Skeletal muscle satellite cell (primary cell): Measurements from ENCODE around the gene DNAJB2.
"Not testable (repeated sequence)": the region's sequence is repeated elsewhere in the genome, so short reads cannot be mapped to it uniquely, and the experiment has no call there.

Source experiments
- H3K27me3 ChIP-seq: 2 replicates; pipeline ENCODE4 v1.7.0; 2013; ENCODE audit warnings: low read length; ENCODE audit not compliant: control insufficient read depth, insufficient read depth
- H3K36me3 ChIP-seq: 2 replicates; pipeline ENCODE4 v1.7.0; 2013; ENCODE audit warnings: mild to moderate bottlenecking, control low read depth, low read length; ENCODE audit not compliant: insufficient read depth
- H3K4me1 ChIP-seq: 2 replicates; pipeline ENCODE4 v1.7.0; 2013; ENCODE audit warnings: low read length; ENCODE audit not compliant: control insufficient read depth, insufficient read depth
- H3K4me2 ChIP-seq: 2 replicates; pipeline ENCODE4 v1.7.0; 2013; ENCODE audit warnings: mild to moderate bottlenecking, low read length
- H3K4me3 ChIP-seq: 2 replicates; pipeline ENCODE4 v1.7.0; 2013; ENCODE audit warnings: low read length
- H3K9ac ChIP-seq: 2 replicates; pipeline ENCODE4 v1.7.0; 2013; ENCODE audit warnings: mild to moderate bottlenecking, low read depth, low read length, moderate library complexity
- H3K9me3 ChIP-seq: replicated peaks from 2 replicates; pipeline ENCODE4 v1.7.0; 2013; ENCODE audit warnings: mild to moderate bottlenecking, control low read depth, low read length

Gene DNAJB2

GRCh38 chr2:219249203-219249980, 29.8 kb upstream of the DNAJB2 start:
- peaks cover 23% of the 10 kb centered on the region for H3K36me3 ChIP-seq
- peak overlapping the region; percentile 27 for H3K4me3 ChIP-seq
- peaks cover 5% of the 10 kb centered on the region for H3K27me3 ChIP-seq
- H3K9me3 ChIP-seq = no peaks in the 10 kb centered on the region
- H3K9ac ChIP-seq = peak overlapping the region; percentile 66
- peak overlapping the region; percentile 41 for H3K4me2 ChIP-seq
- peaks cover 84% of the 10 kb centered on the region for H3K4me1 ChIP-seq

GRCh38 chr2:219250049-219250781, 29.0 kb upstream of the DNAJB2 start:
- peaks cover 82% of the 10 kb centered on the region for H3K4me1 ChIP-seq
- peaks cover 11% of the 10 kb centered on the region for H3K27me3 ChIP-seq
- H3K4me2 ChIP-seq = peak overlapping the region; percentile 41
- H3K9ac ChIP-seq = peak overlapping the region; percentile 61
- H3K4me3 ChIP-seq = peak overlapping the region; percentile 8
- H3K36me3 ChIP-seq = peaks cover 23% of the 10 kb centered on the region
- H3K9me3 ChIP-seq = no peaks in the 10 kb centered on the region

GRCh38 chr2:219251656-219252055, 27.5 kb upstream of the DNAJB2 start:
- Histone ChIP-seq H3K4me3 (peak overlapping the region; percentile 39), H3K9me3 (no peaks in the 10 kb centered on the region), H3K36me3 (peaks cover 23% of the 10 kb centered on the region), H3K4me2 (peak overlapping the region; percentile 99), H3K9ac (peak overlapping the region; percentile 41), H3K4me1 (peaks cover 74% of the 10 kb centered on the region), H3K27me3 (peaks cover 23% of the 10 kb centered on the region)

GRCh38 chr2:219252084-219252483, 27.1 kb upstream of the DNAJB2 start:
- Histone ChIP-seq H3K36me3 (peaks cover 19% of the 10 kb centered on the region), H3K27me3 (peaks cover 23% of the 10 kb centered on the region), H3K9ac (peak overlapping the region; percentile 68), H3K9me3 (no peaks in the 10 kb centered on the region), H3K4me3 (peak overlapping the region; percentile 39), H3K4me2 (peak overlapping the region; percentile 99), H3K4me1 (peaks cover 69% of the 10 kb centered on the region)

GRCh38 chr2:219252570-219252899, 26.6 kb upstream of the DNAJB2 start:
- H3K4me1 ChIP-seq = peaks cover 68% of the 10 kb centered on the region
- peak overlapping the region; percentile 68 for H3K9ac ChIP-seq
- H3K27me3 ChIP-seq = peaks cover 23% of the 10 kb centered on the region
- peak overlapping the region; percentile 99 for H3K4me2 ChIP-seq
- no peaks in the 10 kb centered on the region for H3K9me3 ChIP-seq
- H3K4me3 ChIP-seq = peak overlapping the region; percentile 76
- peaks cover 15% of the 10 kb centered on the region for H3K36me3 ChIP-seq

GRCh38 chr2:219252900-219253752, 26.0 kb upstream of the DNAJB2 start, which contains the start of gene TUBA4B:
Gene TUBA4B (plus strand): TSS chr2:219253243. CDS start chr2:219253408, 165 bp downstream.
- peaks cover 23% of the 10 kb centered on the region for H3K27me3 ChIP-seq
- H3K4me1 ChIP-seq = peaks cover 67% of the 10 kb centered on the region

GRCh38 chr2:219253753-219254589, 25.2 kb upstream of the DNAJB2 start, which contains the start of gene TUBA4A:
Gene TUBA4A (minus strand): TSS chr2:219253918. CDS start chr2:219253858, 60 bp downstream.
- H3K4me2 ChIP-seq = peak within 1 kb of the TSS; percentile 99
- peaks cover 27% of the 10 kb centered on the region for H3K27me3 ChIP-seq
- H3K9me3 ChIP-seq = no peaks in the 10 kb centered on the region
- peaks cover 5% of the 10 kb centered on the region for H3K36me3 ChIP-seq
- peak within 1 kb of the TSS; percentile 68 for H3K9ac ChIP-seq
- H3K4me3 ChIP-seq = peak within 1 kb of the TSS; percentile 76
- H3K4me1 ChIP-seq = peaks cover 59% of the 10 kb centered on the region

More at GRCh38 chr2:219252900-219253752, 26.0 kb upstream of the DNAJB2 start, which contains the start of gene TUBA4B:
- Histone ChIP-seq H3K9me3 (no peaks in the 10 kb centered on the region), H3K4me2 (peak within 1 kb of the TSS; percentile 99), H3K4me3 (peak within 1 kb of the TSS; percentile 76), H3K36me3 (peaks cover 9% of the 10 kb centered on the region), H3K9ac (peak within 1 kb of the TSS; percentile 68)

- H3K9me3 ChIP-seq = no peaks in the 10 kb centered on the region
- peaks cover 5% of the 10 kb centered on the region for H3K36me3 ChIP-seq
- H3K4me1 ChIP-seq = peaks cover 51% of the 10 kb centered on the region
- peaks cover 33% of the 10 kb centered on the region for H3K27me3 ChIP-seq
- peak overlapping the region; percentile 50 for H3K9ac ChIP-seq
- peak overlapping the region; percentile 99 for H3K4me2 ChIP-seq
- H3K4me3 ChIP-seq = peak overlapping the region; percentile 76
Measured at GRCh38 chr2:219254590-219255201, 24.5 kb upstream of the DNAJB2 start.

GRCh38 chr2:219258942-219259341, 20.2 kb upstream of the DNAJB2 start:
- H3K9ac ChIP-seq, H3K36me3 ChIP-seq, H3K4me2 ChIP-seq, H3K4me1 ChIP-seq, H3K9me3 ChIP-seq, H3K4me3 ChIP-seq: not testable (repeated sequence)
- peaks cover 54% of the 10 kb centered on the region for H3K27me3 ChIP-seq
